ENCODE results near the gene TMPRSS13.

GRCh38 chr11:117918366-117919255 is 10.6 kb downstream of the TMPRSS13 start:
- TF ChIP-seq PPARA (CRISPR knock-in tag; IDR thresholded peaks at IDR 0.05; ENCODE audit: borderline replicate concordance) (no peak), PATZ1 (CRISPR knock-in tag; IDR thresholded peaks at IDR 0.05; ENCODE audit: borderline replicate concordance) (no peak), ZC3H10 (CRISPR knock-in tag; IDR thresholded peaks at IDR 0.05) (no peak), ZFP3 (CRISPR knock-in tag; IDR thresholded peaks at IDR 0.05) (no peak), ISL1 (CRISPR knock-in tag; IDR thresholded peaks at IDR 0.05) (no peak), TCF4 (CRISPR knock-in tag; IDR thresholded peaks at IDR 0.05; ENCODE audit: borderline replicate concordance) (no peak), ZFP30 (CRISPR knock-in tag; IDR thresholded peaks at IDR 0.05) (no peak), POU6F1 (CRISPR knock-in tag; IDR thresholded peaks at IDR 0.05; ENCODE audit: borderline replicate concordance, low read depth) (no peak), ZNF70 (CRISPR knock-in tag; IDR thresholded peaks at IDR 0.05) (no peak), CREB5 (CRISPR knock-in tag; IDR thresholded peaks at IDR 0.05; ENCODE audit: low read depth) (no peak), ZNF8 (CRISPR knock-in tag; IDR thresholded peaks at IDR 0.05) (no peak)

Data from SK-N-SH treated with all-trans-retinoic acid at 6 μM for 48 hours (cell line).